ENCODE data around the gene GRAMD2B.

GRAMD2B gene

GRCh38 chr5:126488443-126489065 lies 65.3 kb downstream of the GRAMD2B start:
- H3K4me3 ChIP-seq (ENCODE audit: insufficient read depth in 1 of 2, low read depth in 1 of 2, low read length in 2 of 2) = no peak overlapping the region
- peak overlapping the region; percentile 19 for H3K27ac ChIP-seq (ENCODE audit: low read length, poor library complexity, severe bottlenecking)
- H2BK15ac ChIP-seq (ENCODE audit: low read depth, poor library complexity, severe bottlenecking) = no peak overlapping the region
- H2BK5ac ChIP-seq (ENCODE audit: low read depth, low read length, poor library complexity, severe bottlenecking) = no peak overlapping the region
- H3K9ac ChIP-seq (ENCODE audit: low read length) = no peak overlapping the region
- H2AK5ac ChIP-seq (ENCODE audit: low read length, severe bottlenecking) = no peak overlapping the region
- 15% methylated on average over 2 of the region's 7 CpGs for WGBS
- H3K27me3 ChIP-seq (ENCODE audit: control insufficient read depth in 1 of 2, insufficient read depth in 1 of 2, low read length in 2 of 2) = no peaks in the 10 kb centered on the region
- H4K8ac ChIP-seq (ENCODE audit: low read length) = peak overlapping the region; percentile 9
- DNase-seq = peak; percentile 18
- no peaks in the 10 kb centered on the region for H3K9me3 ChIP-seq (ENCODE audit: control insufficient read depth, low read length)
- H3K79me1 ChIP-seq (replicated peaks; ENCODE audit: low read length, poor library complexity, severe bottlenecking) = peaks cover 7% of the 10 kb centered on the region
- H3K4me2 ChIP-seq (ENCODE audit: low read length, poor library complexity, severe bottlenecking) = no peak overlapping the region
- H3K36me3 ChIP-seq (ENCODE audit: control insufficient read depth in 1 of 2, insufficient read depth in 2 of 2, low read depth in 1 of 2, low read length in 2 of 2) = peaks cover 32 to 88% of the 10 kb centered on the region in 2 experiments
- no peak overlapping the region for H3K4ac ChIP-seq (ENCODE audit: low read depth in 1 of 2, low read length in 2 of 2)
- H3K18ac ChIP-seq (ENCODE audit: low read depth in 1 of 2, low read length in 2 of 2) = no peak overlapping the region
- no peak overlapping the region for H3K23ac ChIP-seq (ENCODE audit: low read length in 2 of 2)
- peak overlapping the region in 1 of 2 experiments; percentile 71 for H2BK12ac ChIP-seq (ENCODE audit: low read length in 2 of 2)
- H4K91ac ChIP-seq (ENCODE audit: low read length) = no peak overlapping the region
- no peak overlapping the region for H2AFZ ChIP-seq (ENCODE audit: low read depth, low read length)
- H3K4me1 ChIP-seq (ENCODE audit: control insufficient read depth, insufficient read depth, low read depth, low read length) = peaks cover 5% of the 10 kb centered on the region
- H3K14ac ChIP-seq (ENCODE audit: low read length in 2 of 2) = no peak overlapping the region
- no peak overlapping the region for H2BK120ac ChIP-seq (ENCODE audit: low read depth, low read length)

DNA sequence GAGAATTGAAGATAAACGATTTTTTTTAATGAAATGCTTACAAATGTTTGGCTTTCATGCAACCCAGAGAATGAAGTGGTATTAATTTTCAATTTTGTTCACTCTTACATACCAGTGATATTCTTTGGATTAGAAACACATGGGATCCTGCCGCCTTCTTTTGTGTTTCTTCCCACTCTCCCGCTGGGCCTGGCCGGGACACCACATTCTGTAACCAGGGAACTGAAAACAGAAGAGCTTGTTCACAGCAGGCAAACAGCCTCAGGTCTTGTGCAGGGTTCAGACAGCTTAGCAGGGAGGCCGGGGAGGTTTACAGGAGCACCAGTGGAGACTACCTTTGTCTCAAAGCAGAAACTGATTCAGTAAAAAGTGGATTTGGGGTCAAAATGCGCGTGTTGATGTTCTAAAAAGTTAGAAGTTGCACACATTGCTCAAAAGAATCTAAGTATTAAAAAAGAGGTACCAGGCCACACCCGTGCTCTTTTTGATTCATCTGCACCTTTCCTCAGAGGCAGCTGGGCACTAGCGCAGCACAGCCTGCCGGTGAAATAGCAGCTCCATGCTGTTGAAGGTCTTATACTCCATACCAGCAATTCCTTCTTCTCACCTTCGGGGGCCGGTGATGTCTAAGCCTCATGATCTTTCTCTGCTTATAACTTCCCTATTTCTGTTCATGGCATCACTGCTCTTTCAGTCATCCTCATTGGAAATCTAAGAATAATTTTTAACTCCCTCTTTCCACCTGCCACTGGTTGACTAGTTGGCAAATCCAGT lies 67.1 kb downstream of the GRAMD2B start:
- H3K27me3 ChIP-seq (ENCODE audit: control insufficient read depth in 1 of 2, insufficient read depth in 1 of 2, low read length in 2 of 2) = no peaks in the 10 kb centered on the region
- no peak overlapping the region for H2AFZ ChIP-seq (ENCODE audit: low read depth, low read length)
- H3K4ac ChIP-seq (ENCODE audit: low read depth in 1 of 2, low read length in 2 of 2) = no peak overlapping the region
- H4K8ac ChIP-seq (ENCODE audit: low read length) = no peak overlapping the region
- H2BK120ac ChIP-seq (ENCODE audit: low read depth, low read length) = no peak overlapping the region
- H3K18ac ChIP-seq (ENCODE audit: low read depth in 1 of 2, low read length in 2 of 2) = no peak overlapping the region
- H2BK12ac ChIP-seq (ENCODE audit: low read length in 2 of 2) = no peak overlapping the region
- peak overlapping the region; percentile 60 for H3K9ac ChIP-seq (ENCODE audit: low read length)
- H4K91ac ChIP-seq (ENCODE audit: low read length) = no peak overlapping the region
- no peak overlapping the region for H3K4me2 ChIP-seq (ENCODE audit: low read length, poor library complexity, severe bottlenecking)
- peak overlapping the region; percentile 1 for H2BK5ac ChIP-seq (ENCODE audit: low read depth, low read length, poor library complexity, severe bottlenecking)
- peaks cover 6% of the 10 kb centered on the region for H3K4me1 ChIP-seq (ENCODE audit: control insufficient read depth, insufficient read depth, low read depth, low read length)
- H3K27ac ChIP-seq (ENCODE audit: low read length, poor library complexity, severe bottlenecking) = peak overlapping the region; percentile 36
- no peak overlapping the region for H2AK5ac ChIP-seq (ENCODE audit: low read length, severe bottlenecking)
- H3K79me1 ChIP-seq (replicated peaks; ENCODE audit: low read length, poor library complexity, severe bottlenecking) = peaks cover 3% of the 10 kb centered on the region
- no peak overlapping the region for H3K23ac ChIP-seq (ENCODE audit: low read length in 2 of 2)
- WGBS = 93% methylated on average over 11 of the region's 12 CpGs
- H3K9me3 ChIP-seq (ENCODE audit: control insufficient read depth, low read length) = no peaks in the 10 kb centered on the region
- no peak for DNase-seq
- H3K36me3 ChIP-seq (ENCODE audit: control insufficient read depth in 1 of 2, insufficient read depth in 2 of 2, low read depth in 1 of 2, low read length in 2 of 2) = peaks cover 27 to 86% of the 10 kb centered on the region in 2 experiments
- no peak overlapping the region for H2BK15ac ChIP-seq (ENCODE audit: low read depth, poor library complexity, severe bottlenecking)
- no peak overlapping the region for H3K14ac ChIP-seq (ENCODE audit: low read length in 2 of 2)
- no peak overlapping the region for H3K4me3 ChIP-seq (ENCODE audit: insufficient read depth in 1 of 2, low read depth in 1 of 2, low read length in 2 of 2)

- no peak for DNase-seq
- H3K9me3 ChIP-seq (ENCODE audit: control insufficient read depth, low read length) = no peaks in the 10 kb centered on the region
These were observed 69.7 kb downstream of the GRAMD2B start for GRCh38 chr5:126492939-126493338.

DNA sequence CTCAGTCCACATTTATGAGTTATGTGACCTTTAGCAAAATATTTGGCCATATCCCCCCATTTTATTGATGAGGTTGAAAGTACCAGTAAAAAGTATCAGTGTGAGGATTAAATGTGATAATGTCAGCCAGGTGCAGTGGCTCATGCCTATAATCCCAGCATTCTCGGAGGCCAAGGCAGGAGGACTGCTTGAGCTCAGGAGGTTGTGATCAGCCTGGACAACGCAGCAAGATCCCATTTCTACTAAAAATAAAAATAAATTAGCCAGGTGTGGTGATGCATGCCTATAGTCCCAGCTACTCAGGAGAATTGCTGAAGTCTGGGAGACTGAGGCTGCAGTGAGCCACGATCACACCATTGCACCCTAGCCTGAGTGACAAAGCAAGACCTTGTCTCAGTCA lies 71.2 kb downstream of the GRAMD2B start:
- Histone ChIP-seq H3K14ac (ENCODE audit: low read length in 2 of 2) (no peak overlapping the region), H2AFZ (ENCODE audit: low read depth, low read length) (no peak overlapping the region), H3K23ac (ENCODE audit: low read length in 2 of 2) (no peak overlapping the region), H2BK5ac (ENCODE audit: low read depth, low read length, poor library complexity, severe bottlenecking) (no peak overlapping the region), H3K4me3 (ENCODE audit: insufficient read depth in 1 of 2, low read depth in 1 of 2, low read length in 2 of 2) (no peak overlapping the region), H3K4ac (ENCODE audit: low read depth in 1 of 2, low read length in 2 of 2) (no peak overlapping the region), H3K9me3 (ENCODE audit: control insufficient read depth, low read length) (no peaks in the 10 kb centered on the region), H4K91ac (ENCODE audit: low read length) (no peak overlapping the region), H3K27me3 (ENCODE audit: control insufficient read depth in 1 of 2, insufficient read depth in 1 of 2, low read length in 2 of 2) (no peaks in the 10 kb centered on the region), H3K9ac (ENCODE audit: low read length) (no peak overlapping the region), H2BK15ac (ENCODE audit: low read depth, poor library complexity, severe bottlenecking) (no peak overlapping the region), H3K18ac (ENCODE audit: low read depth in 1 of 2, low read length in 2 of 2) (no peak overlapping the region), H4K8ac (ENCODE audit: low read length) (no peak overlapping the region), H2BK12ac (ENCODE audit: low read length in 2 of 2) (no peak overlapping the region), H2AK5ac (ENCODE audit: low read length, severe bottlenecking) (no peak overlapping the region), H3K79me1 (replicated peaks; ENCODE audit: low read length, poor library complexity, severe bottlenecking) (no peaks in the 10 kb centered on the region), H3K27ac (ENCODE audit: low read length, poor library complexity, severe bottlenecking) (no peak overlapping the region), H3K36me3 (ENCODE audit: control insufficient read depth in 1 of 2, insufficient read depth in 2 of 2, low read depth in 1 of 2, low read length in 2 of 2) (peaks cover 20 to 45% of the 10 kb centered on the region in 2 experiments), H2BK120ac (ENCODE audit: low read depth, low read length) (no peak overlapping the region), H3K4me2 (ENCODE audit: low read length, poor library complexity, severe bottlenecking) (no peak overlapping the region), H3K4me1 (ENCODE audit: control insufficient read depth, insufficient read depth, low read depth, low read length) (peaks cover 6% of the 10 kb centered on the region)
- no peak for DNase-seq
- 95% methylated on average over 1 of the region's 3 CpGs for WGBS

More at GRCh38 chr5:126492939-126493338, 69.7 kb downstream of the GRAMD2B start:
- H2BK15ac ChIP-seq (ENCODE audit: low read depth, poor library complexity, severe bottlenecking) = no peak overlapping the region
- no peak overlapping the region for H3K27ac ChIP-seq (ENCODE audit: low read length, poor library complexity, severe bottlenecking)
- H2BK120ac ChIP-seq (ENCODE audit: low read depth, low read length) = no peak overlapping the region
- no peak overlapping the region for H3K4ac ChIP-seq (ENCODE audit: low read depth in 1 of 2, low read length in 2 of 2)
- H3K36me3 ChIP-seq (ENCODE audit: control insufficient read depth in 1 of 2, insufficient read depth in 2 of 2, low read depth in 1 of 2, low read length in 2 of 2) = peaks cover 26 to 60% of the 10 kb centered on the region in 2 experiments
- H3K23ac ChIP-seq (ENCODE audit: low read length in 2 of 2) = no peak overlapping the region
- no peak overlapping the region for H2AK5ac ChIP-seq (ENCODE audit: low read length, severe bottlenecking)
- no peaks in the 10 kb centered on the region for H3K79me1 ChIP-seq (replicated peaks; ENCODE audit: low read length, poor library complexity, severe bottlenecking)
- no peak overlapping the region for H3K18ac ChIP-seq (ENCODE audit: low read depth in 1 of 2, low read length in 2 of 2)
- H4K8ac ChIP-seq (ENCODE audit: low read length) = no peak overlapping the region
- H2AFZ ChIP-seq (ENCODE audit: low read depth, low read length) = no peak overlapping the region
- no peak overlapping the region for H4K91ac ChIP-seq (ENCODE audit: low read length)
- H3K27me3 ChIP-seq (ENCODE audit: control insufficient read depth in 1 of 2, insufficient read depth in 1 of 2, low read length in 2 of 2) = no peaks in the 10 kb centered on the region
- H3K9ac ChIP-seq (ENCODE audit: low read length) = no peak overlapping the region
- no peak overlapping the region for H3K4me2 ChIP-seq (ENCODE audit: low read length, poor library complexity, severe bottlenecking)
- no peak overlapping the region for H3K4me3 ChIP-seq (ENCODE audit: insufficient read depth in 1 of 2, low read depth in 1 of 2, low read length in 2 of 2)
- H2BK5ac ChIP-seq (ENCODE audit: low read depth, low read length, poor library complexity, severe bottlenecking) = no peak overlapping the region
- H3K14ac ChIP-seq (ENCODE audit: low read length in 2 of 2) = no peak overlapping the region
- no peak overlapping the region for H2BK12ac ChIP-seq (ENCODE audit: low read length in 2 of 2)
- WGBS = 68% methylated on average over 8 of the region's 8 CpGs
- peaks cover 6% of the 10 kb centered on the region for H3K4me1 ChIP-seq (ENCODE audit: control insufficient read depth, insufficient read depth, low read depth, low read length)
